GM21737 (cell line): Measurements from ENCODE around the gene SSBP4.

ENCODE experiments used
- ATAC-seq: cut with Tn5 transposase; IDR thresholded peaks from one replicate; pipeline ENCODE4 v1.9.1; 2021; ENCODE audit warnings: mild to moderate bottlenecking, moderate library complexity; ENCODE audit not compliant: unreplicated experiment

SSBP4 gene

DNA sequence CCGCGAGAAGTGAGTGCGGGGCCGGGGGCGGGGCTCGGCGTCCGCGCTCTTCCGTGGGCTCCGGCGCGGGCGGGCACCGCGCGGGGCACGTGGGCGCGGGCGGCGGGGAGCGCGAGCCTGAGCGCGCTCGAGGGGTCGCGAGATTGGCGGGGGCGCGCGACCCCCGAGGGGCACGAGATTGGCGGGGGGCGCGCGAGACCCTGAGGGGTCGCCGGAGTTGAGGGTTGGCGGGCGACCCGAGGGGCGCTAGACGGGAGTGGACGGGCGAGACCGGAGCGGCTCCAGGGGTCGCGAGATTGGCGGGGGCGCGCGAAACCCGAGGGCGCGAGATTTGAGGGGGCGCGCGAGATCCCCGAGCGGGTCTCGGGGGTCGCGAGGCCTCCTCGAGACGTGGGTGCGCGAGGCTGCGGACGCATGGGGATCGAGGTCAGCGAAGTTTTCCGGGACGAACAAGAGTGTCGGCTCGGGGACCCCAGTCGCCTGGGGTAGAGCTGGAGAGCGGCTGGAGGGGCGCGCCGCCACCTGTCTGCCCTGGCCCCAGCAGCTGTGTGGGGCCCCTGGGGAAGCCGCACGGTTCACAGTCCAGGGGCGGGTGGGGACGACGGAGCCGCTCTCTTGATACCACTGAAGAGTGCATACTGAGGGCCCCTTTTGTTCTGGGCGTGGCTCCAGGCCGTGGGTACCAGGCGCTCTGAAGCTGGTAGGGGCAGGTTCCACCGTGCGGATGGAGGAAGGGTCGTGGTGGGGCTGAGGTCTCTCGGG is 682 bp downstream of the SSBP4 start:
- ATAC-seq: no peak

- no peak for ATAC-seq
Measured at GRCh38 chr19:18420930-18421329, 1.7 kb downstream of the SSBP4 start.

DNA sequence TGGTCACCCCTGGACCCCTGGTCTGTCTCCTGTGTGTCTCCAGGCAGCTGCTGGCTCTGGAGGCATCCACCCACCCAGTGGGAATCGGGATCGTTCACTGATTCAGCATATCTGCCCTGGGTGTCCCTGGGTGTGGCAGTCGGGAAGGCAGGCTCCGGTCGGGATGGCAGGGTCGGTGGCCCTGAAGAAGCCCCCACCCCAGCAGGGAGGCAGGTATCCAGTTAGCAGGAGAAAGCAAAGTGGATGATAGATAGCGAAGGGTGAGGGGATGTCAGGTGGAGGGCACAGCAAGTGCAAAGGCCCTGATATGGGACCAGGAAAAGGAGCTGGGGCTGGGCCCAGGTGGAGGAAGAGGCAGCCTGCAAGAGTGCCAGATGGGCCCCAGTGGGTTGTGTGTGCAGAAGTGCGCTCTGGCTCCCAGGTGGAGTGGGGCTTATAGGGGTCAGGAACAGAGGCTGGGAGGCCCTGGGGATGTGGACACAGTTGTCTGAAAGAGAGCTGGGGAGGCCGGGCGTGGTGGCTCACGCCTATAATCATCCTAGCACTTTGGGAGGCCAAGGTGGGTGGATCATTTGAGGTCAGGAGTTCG is 2.3 kb downstream of the SSBP4 start:
- ATAC-seq: no peak

GRCh38 chr19:18422530-18423191 is 3.5 kb downstream of the SSBP4 start:
- ATAC-seq: no peak

DNA sequence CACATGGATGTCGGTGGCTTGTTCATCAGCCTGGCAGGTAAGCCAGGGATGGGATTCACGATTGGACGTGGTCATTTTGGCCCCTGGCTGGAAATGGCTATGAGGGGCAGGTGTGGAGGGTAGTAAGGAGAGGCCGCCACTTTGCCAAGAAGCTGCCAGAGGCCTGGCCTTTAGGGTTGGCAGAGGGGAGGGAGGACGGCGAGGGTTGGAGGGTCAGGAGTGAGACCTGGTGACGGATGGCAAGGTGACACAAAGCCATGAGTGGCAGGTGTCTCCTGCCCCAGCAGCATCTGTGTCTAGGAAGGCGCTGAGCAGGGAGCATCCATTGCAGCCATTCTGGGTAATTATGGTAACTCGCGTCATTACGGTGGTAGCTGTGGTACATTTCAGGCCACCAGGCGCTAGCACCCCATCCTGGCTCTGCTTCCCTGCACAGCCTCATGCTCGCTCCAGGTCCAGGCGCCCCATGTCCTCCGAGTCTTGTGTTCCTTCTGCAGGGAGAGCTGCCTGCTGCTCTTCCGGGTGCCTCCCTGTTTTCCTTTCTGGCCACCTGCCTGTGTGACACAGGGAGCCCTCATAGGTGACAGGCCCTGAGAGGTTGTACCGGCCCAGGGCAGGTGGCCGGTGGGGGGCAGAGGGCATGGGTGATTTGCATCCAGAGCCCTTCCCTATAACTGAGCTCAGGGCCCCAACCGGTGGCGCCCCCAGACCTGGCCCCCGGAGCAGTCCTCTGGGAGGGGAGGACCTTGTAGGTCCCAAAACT is 4.2 kb downstream of the SSBP4 start:
- no peak for ATAC-seq

DNA sequence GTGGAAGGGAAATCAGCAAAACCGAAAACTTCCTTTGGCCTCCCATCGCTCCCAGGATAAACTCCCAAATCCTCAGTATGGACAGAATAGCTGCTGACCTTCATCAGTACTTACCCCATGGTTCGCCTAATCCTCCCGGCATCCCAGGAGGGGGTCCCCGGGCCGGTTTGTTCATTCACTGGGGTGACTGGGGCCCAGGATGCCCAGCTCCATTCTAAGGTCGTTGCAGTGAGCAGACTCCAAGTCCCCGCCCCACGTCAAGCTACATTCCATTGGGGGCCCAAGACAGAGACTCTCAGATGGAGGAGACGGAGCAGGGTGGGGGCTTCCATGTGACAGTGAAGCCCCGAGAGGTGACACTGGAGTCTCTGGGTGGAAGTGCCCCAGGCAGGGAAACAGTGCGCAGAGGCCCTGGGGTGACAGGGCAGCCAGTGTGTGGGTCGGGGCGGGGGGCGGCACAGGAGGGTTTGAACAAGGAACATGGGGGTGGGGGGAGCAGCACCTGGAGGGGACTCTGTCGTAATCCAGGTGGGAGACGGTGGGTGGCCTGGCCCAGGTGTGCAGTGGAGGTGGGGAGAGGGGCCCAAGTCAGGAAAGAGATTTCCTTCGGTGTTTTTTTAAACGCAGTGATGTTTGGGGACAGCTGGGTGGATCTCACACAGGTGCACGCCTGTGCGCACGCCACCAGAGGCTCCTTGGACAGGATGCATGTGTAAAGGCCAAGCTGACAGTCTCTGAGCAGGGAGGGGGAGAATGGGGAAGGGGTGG is 5.1 kb downstream of the SSBP4 start:
- no peak for ATAC-seq

GRCh38 chr19:18424890-18425514 is 5.8 kb downstream of the SSBP4 start:
- ATAC-seq: no peak

DNA sequence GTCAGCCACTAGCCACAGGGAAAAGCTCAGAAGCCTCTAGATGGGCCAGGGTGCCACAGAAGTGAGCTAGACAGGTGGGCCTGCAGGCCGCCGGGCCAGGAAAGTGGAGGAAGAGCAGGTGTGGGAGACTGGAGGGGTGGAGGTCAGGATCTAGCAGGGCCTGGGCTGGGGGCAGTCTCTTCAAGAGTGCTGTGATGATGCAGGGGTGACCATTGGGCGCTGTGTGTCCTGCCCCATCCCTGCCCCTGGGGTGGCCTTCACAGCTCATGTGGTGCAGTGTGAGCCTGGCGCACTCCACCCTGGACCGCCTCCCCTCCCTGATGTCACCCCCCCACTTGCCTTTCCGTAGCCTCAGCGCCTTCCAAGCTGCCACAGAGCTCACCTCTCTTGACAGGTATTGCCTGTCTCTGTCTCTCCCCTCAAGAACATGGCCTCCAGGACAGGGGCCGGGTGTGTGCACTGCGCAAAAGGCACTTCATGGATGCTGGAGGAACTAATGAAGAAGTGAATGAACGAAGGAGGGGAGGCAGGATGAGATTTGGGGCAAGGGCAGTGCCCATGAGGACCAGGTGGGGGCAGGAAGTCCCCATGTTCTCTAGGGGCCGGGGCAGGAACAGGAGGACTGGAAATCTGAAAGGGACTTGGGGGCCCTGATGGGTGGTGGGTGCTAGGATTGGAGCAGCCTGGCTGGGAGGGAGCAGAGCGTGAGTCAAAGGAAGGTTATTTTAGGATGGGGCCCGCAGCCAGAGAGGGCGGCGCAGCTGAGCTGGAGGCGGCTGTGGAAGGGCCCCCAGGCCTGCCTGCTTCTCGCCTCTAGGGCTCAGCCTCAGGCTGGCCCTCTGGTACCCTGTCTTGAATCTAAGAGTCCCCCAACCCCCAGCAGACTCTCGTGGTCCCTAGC is 6.6 kb downstream of the SSBP4 start:
- ATAC-seq: no peak

DNA sequence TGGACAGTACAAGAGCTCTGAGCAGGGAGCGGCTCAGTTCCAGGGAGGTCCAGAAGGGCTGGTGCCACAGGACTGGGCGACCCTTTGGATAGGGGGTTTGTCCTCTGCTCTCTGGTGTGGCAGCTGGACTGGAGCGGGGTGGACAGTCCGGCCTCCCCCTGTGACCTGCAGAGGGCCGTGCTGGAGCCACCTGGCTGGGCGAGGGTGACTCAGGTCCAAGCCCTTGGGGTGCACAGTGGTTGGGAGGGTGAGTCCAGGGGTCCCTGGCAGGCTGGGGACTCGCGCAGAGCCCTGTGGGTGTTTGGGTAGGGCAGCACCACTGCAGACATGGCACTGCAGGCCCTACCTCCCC is 7.2 kb downstream of the SSBP4 start:
- no peak for ATAC-seq

DNA sequence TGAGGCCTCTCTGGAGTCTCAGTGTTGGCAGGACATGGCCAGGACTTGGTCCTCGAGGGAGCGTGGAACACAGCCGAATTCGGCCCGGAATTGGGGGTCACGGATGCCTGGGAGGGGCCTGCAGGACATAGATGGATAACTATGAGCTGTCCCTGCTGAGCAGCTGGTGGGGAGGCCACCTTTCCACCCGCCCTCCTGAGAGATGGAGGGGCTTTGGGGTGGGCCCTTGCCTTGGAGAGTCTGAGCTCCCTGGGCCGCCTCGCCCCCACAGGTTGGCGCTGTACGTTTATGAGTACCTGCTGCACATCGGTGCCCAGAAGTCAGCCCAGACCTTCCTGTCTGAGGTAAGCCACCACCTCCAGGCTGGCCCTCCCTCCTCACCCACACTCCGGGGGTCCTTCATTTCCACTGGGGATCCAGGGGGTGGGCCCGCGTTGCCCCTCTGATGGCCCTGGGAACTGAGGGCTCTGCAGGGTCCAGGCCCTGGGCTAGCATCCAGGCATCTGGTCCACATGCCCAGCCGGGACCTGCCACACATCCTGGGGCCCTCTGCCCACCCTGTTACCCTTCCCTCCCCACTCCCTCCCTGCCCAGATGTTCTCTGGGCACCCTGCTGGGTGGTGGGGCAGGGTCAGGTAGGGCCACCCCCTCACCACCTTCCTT is 8.0 kb downstream of the SSBP4 start:
- ATAC-seq: no peak

GRCh38 chr19:18427743-18428113 is 8.5 kb downstream of the SSBP4 start:
- no peak for ATAC-seq

- ATAC-seq: no peak
Measured at GRCh38 chr19:18428173-18428786, 9.1 kb downstream of the SSBP4 start.

- ATAC-seq: peak; percentile 40
Measured at GRCh38 chr19:18428787-18429674, 9.8 kb downstream of the SSBP4 start.

DNA sequence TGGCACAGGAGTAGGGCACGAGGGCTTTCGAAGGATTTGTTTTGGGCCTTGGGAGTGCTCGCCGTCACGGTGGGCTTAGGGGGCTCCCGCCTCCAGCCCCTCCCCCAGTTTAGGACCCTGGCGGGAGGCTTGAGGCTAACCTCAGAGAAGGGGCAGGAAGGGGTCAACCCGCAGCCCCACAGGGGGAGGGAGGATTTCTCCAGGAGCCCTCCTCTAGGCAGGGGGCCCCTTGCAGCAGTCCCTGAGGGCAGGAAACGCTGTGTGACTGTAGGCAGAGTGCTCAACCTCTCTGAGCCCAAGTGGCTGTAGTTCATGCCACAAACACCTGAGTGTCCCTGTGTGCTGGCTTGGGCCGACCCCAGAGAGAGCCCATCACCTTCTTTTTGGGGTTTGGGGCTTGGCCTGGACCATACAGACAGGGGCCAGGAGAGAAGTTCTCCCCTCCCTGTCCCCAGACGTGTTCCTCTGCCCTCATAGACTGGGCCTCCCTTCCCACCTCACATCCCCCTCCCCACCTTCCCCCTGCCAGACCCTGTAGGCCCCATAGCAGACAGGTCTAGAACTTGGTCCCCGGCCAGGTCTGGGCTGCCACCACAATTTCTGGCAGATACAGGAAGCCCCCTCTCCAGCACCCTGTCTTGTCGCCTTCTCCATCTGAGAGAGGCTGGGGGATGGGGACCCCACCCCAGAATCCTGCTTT is 10.7 kb downstream of the SSBP4 start:
- no peak for ATAC-seq

DNA sequence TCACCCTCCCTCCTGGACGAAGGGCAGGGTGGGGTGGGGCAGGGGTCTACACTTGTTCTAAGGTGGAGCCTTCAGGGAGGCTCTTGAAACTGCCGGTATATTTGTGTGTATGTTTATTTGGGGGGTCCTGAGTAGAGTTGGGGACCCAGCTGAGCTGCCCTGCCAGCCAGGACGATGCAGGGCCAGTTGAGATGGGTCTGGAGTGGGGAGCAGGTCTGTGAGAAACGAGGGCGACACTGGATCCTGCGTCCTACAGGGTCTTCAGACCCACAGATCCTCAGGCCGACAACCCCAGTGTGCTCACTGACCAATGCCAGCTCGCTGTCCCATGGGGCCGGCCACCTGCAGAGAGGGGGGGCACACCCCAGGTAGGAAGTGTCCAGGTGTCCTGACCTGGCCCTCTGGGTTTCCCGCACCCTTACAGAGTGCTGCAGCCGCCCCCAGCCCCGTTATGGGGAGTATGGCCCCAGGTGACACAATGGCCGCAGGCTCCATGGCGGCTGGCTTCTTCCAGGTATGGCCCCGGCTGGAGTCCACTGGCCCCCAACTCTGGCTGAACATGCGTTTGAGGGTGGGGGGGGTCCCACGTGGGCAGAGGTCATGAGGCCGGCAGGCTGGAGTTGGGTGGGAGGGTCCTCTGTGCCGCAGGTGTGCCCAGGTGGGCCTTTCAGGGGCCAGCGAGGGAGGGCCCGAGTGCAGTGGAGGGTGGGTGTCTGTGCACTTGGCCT is 11.4 kb downstream of the SSBP4 start:
- ATAC-seq: no peak
